ENCODE data around the gene MGST3. TPM values are rescaled to one million over a fixed set of nuclear protein-coding genes. Genes with fewer than 3 reads are reported as not detected.

The MGST3 gene
- total and polyA plus RNA-seq, 2 donors (not counting 1 experiment from before 2014, with no cell fraction given), result 35.6 to 41.7 TPM

- Histone ChIP-seq H3K27me3 (replicated peaks in 1 of 4; ENCODE audit: control extremely low read depth in 1 of 4, control insufficient read depth in 3 of 4, insufficient read depth in 4 of 4, low read length in 3 of 4) (peaks cover 0 to 3% (median 0%) of the 10 kb centered on the region in 4 experiments), H2AFZ (ENCODE audit: insufficient read depth, low read depth, low read length, poor library complexity, severe bottlenecking) (no peak overlapping the region), H4K20me1 (ENCODE audit: control insufficient read depth, insufficient read depth, low read length, poor library complexity, severe bottlenecking) (no peaks in the 10 kb centered on the region), H3K9ac (ENCODE audit: low read length) (no peak overlapping the region), H3K79me2 (ENCODE audit: control insufficient read depth, insufficient read depth, low read length) (peaks cover 58% of the 10 kb centered on the region), H3K4me2 (replicated peaks; ENCODE audit: low read depth, low read length, poor library complexity, severe bottlenecking) (peak overlapping the region; percentile 94), H3K4me3 (ENCODE audit: control extremely low read depth in 1 of 5, extremely low read depth in 1 of 5, insufficient read depth in 1 of 5, low read depth in 2 of 5, low read length in 4 of 5) (peak overlapping the region in 1 of 5 experiments; percentile 95), H3K27ac (ENCODE audit: low read length in 2 of 2) (no peak overlapping the region), H3K4me1 (ENCODE audit: control insufficient read depth in 2 of 2, insufficient read depth in 2 of 2, low read length in 2 of 2) (peaks cover 15 to 18% of the 10 kb centered on the region in 2 donors), H3K9me3 (ENCODE audit: control extremely low read depth in 1 of 3, control insufficient read depth in 2 of 3, insufficient read depth in 1 of 3, low read length in 2 of 3) (no peaks in the 10 kb centered on the region), H3K36me3 (replicated peaks in 1 of 2; ENCODE audit: control extremely low read depth in 1 of 2, control insufficient read depth in 1 of 2, extremely low read depth in 1 of 2, insufficient read depth in 2 of 2, low read length in 1 of 2) (peaks cover 0 to 3% of the 10 kb centered on the region in 2 experiments)
- Mint-ChIP-seq H3K27ac (peak overlapping the region; percentile 32), H3K9me3 (ENCODE audit: insufficient read depth) (no peaks in the 10 kb centered on the region), H3K27me3 (no peaks in the 10 kb centered on the region), H3K4me1 (peaks cover 31% of the 10 kb centered on the region), H3K4me3 (peak overlapping the region; percentile 37)
- POLR2A ChIA-PET, result interaction anchor here (0.6 kb wide), 1 partner anchor 100 kb away, joined by 4 read pairs; no protein-coding TSS in a partner anchor
- ATAC-seq (ENCODE audit: low read depth) (no peak), DNase-seq (no peak)
- TF ChIP-seq EZH2 (IDR thresholded peaks at IDR 0.05; ENCODE audit: borderline replicate concordance, insufficient read depth, low read depth, low read length, poor library complexity, severe bottlenecking), result no peak
- TF ChIP-seq, protein P1, sequence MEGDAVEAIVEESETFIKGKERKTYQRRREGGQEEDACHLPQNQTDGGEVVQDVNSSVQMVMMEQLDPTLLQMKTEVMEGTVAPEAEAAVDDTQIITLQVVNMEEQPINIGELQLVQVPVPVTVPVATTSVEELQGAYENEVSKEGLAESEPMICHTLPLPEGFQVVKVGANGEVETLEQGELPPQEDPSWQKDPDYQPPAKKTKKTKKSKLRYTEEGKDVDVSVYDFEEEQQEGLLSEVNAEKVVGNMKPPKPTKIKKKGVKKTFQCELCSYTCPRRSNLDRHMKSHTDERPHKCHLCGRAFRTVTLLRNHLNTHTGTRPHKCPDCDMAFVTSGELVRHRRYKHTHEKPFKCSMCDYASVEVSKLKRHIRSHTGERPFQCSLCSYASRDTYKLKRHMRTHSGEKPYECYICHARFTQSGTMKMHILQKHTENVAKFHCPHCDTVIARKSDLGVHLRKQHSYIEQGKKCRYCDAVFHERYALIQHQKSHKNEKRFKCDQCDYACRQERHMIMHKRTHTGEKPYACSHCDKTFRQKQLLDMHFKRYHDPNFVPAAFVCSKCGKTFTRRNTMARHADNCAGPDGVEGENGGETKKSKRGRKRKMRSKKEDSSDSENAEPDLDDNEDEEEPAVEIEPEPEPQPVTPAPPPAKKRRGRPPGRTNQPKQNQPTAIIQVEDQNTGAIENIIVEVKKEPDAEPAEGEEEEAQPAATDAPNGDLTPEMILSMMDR (IDR thresholded peaks at IDR 0.05), result no peak
- intact Hi-C loops (cut with micrococcal nuclease), result loop anchor here (5.0 kb wide), 1 partner anchor 216 kb away; no protein-coding TSS in a partner anchor
- no CpG with 5 or more reads among the region's 2 CpGs for WGBS (ENCODE audit: insufficient coverage)
- CTCF ChIA-PET, result interaction anchor here (0.6 kb wide), 1 partner anchor 66 kb away, joined by 3 read pairs; no protein-coding TSS in a partner anchor
These were observed 65.6 kb downstream of the MGST3 start for GRCh38 chr1:165696625-165697100.

DNA sequence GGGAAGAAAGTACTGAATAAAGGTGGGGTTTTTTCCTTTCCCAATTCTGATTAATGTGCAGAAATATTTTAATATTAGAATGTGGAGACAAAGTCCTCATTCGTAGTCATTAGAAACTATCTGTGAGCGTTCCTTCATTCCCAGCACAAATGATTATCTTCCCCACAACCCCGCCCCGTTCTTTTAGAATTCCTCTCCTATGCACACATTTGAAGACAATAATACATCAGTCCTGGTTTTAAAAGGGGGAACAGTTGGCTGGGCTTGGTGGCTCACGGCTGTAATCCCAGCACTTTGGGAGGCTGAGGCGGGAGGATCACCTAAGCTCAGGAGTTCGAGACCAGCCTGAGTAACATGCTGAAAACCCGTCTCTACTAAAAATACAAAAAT lies 66.5 kb downstream of the MGST3 start:
- H4K20me1 ChIP-seq (ENCODE audit: control insufficient read depth, insufficient read depth, low read length, poor library complexity, severe bottlenecking), result no peaks in the 10 kb centered on the region
- POLR2A ChIA-PET, result interaction anchor here (1.1 to 1.4 kb wide), 2 partner anchors 67 to 72 kb away, joined by 3 read pairs; partner anchors contain the start of gene MGST3
- CTCF ChIA-PET, result interaction anchor here (0.8 to 1.3 kb wide), 7 partner anchors 11 to 217 kb away, joined by 3 to 8 read pairs (median 4); partner anchors contain the start of genes TMCO1 and UCK2
- TF ChIP-seq EZH2 (IDR thresholded peaks at IDR 0.05; ENCODE audit: borderline replicate concordance, insufficient read depth, low read depth, low read length, poor library complexity, severe bottlenecking), result no peak
- TF ChIP-seq, protein P1 (IDR thresholded peaks at IDR 0.05), result no peak
- peaks cover 15 to 18% of the 10 kb centered on the region in 2 donors for H3K4me1 ChIP-seq (ENCODE audit: control insufficient read depth in 2 of 2, insufficient read depth in 2 of 2, low read length in 2 of 2)
- H3K27ac ChIP-seq (ENCODE audit: low read length in 2 of 2), result peak overlapping the region; percentile 90 to 92
- Mint-ChIP-seq H3K4me1 (peaks cover 25% of the 10 kb centered on the region), H3K27me3 (peaks cover 3% of the 10 kb centered on the region), H3K4me3 (peak overlapping the region; percentile 92), H3K9me3 (ENCODE audit: insufficient read depth) (no peaks in the 10 kb centered on the region), H3K27ac (peak overlapping the region; percentile 91)
- peak overlapping the region; percentile 73 to 96 (median 95) for H3K4me3 ChIP-seq (ENCODE audit: control extremely low read depth in 1 of 5, extremely low read depth in 1 of 5, insufficient read depth in 1 of 5, low read depth in 2 of 5, low read length in 4 of 5)
- H3K36me3 ChIP-seq (replicated peaks in 1 of 2; ENCODE audit: control extremely low read depth in 1 of 2, control insufficient read depth in 1 of 2, extremely low read depth in 1 of 2, insufficient read depth in 2 of 2, low read length in 1 of 2), result peaks cover 0 to 3% of the 10 kb centered on the region in 2 experiments
- no peaks in the 10 kb centered on the region for H3K9me3 ChIP-seq (ENCODE audit: control extremely low read depth in 1 of 3, control insufficient read depth in 2 of 3, insufficient read depth in 1 of 3, low read length in 2 of 3)
- H3K9ac ChIP-seq (ENCODE audit: low read length), result peak overlapping the region; percentile 94
- WGBS (ENCODE audit: insufficient coverage), result no CpG with 5 or more reads among the region's 8 CpGs
- H3K4me2 ChIP-seq (replicated peaks; ENCODE audit: low read depth, low read length, poor library complexity, severe bottlenecking), result peak overlapping the region; percentile 94
- ATAC-seq (ENCODE audit: low read depth), result no peak
- DNase-seq, result no peak
- H3K79me2 ChIP-seq (ENCODE audit: control insufficient read depth, insufficient read depth, low read length), result peaks cover 55% of the 10 kb centered on the region
- H2AFZ ChIP-seq (ENCODE audit: insufficient read depth, low read depth, low read length, poor library complexity, severe bottlenecking), result peak overlapping the region; percentile 100
- intact Hi-C loops (cut with micrococcal nuclease), result loop anchor here (5.0 kb wide), 1 partner anchor 215 kb away; no protein-coding TSS in a partner anchor
- H3K27me3 ChIP-seq (replicated peaks in 1 of 4; ENCODE audit: control extremely low read depth in 1 of 4, control insufficient read depth in 3 of 4, insufficient read depth in 4 of 4, low read length in 3 of 4), result peaks cover 0 to 4% (median 0%) of the 10 kb centered on the region in 4 experiments

All from B cell (primary cell).